Esophagus mucosa (tissue), 1 donor: ENCODE data around the gene CRMP1. TPM values are rescaled to one million over a fixed set of nuclear protein-coding genes. Genes with fewer than 3 reads are reported as not detected.
"Not testable (repeated sequence)": the region's sequence is repeated elsewhere in the genome, so short reads cannot be mapped to it uniquely, and the experiment has no call there.

ENCODE experiments used
- ATAC-seq: fragments of 200-7000 bp; cut with Tn5 transposase; one replicate; pipeline ENCODE4 v1.9.1; 2020
- total RNA-seq: library from RNA; stranded (reverse); gene quantifications from one replicate; pipeline ENCODE4 v1.2.4, GENCODE V29; 2023
- donor health status: DM: yes; HTN: yes; CAD: no.

Gene CRMP1
- total RNA-seq, 1 donor from 2014 or later: 1.8 TPM

- no peak for ATAC-seq
Observed at GRCh38 chr4:5854929-5855328, 38.0 kb downstream of the CRMP1 start.

DNA sequence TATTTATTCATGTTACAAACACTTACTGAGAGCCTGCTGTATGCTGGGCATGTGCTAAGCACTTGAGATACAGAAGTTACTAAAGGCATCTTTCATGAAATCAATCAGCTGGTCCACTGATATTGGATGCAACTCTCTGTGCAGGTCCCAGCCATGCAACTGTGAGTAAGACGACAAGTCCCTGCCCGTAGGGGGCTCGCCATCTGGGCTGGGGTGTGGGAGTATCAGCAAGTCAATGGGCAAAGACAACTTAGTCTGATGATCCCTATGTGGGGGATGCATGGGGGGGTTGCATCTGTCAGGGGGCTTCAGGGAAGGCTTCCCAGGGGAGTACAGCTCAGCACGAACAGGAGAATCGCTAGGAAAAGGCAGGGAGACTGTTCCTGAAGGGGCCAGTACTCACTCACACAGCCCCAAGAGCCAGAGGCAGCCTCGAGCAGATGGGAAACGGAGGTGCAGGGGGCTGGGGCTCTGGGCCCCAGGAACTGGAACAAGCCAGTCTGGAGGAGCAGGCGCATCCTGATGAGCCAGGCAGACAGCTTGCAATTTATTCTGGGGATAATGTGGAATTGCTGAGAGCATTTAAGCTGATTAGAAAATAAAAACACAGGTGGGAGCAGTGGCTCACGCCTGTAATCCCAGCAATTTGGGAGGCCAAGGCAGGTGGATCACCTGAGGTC lies 40.2 kb downstream of the CRMP1 start:
- ATAC-seq: no peak

GRCh38 chr4:5851637-5852301 lies 41.1 kb downstream of the CRMP1 start:
- ATAC-seq: no peak

GRCh38 chr4:5845035-5845905 lies 47.6 kb downstream of the CRMP1 start:
- no peak for ATAC-seq

- no peak for ATAC-seq
Observed at GRCh38 chr4:5843573-5844530, 49.0 kb downstream of the CRMP1 start.

DNA sequence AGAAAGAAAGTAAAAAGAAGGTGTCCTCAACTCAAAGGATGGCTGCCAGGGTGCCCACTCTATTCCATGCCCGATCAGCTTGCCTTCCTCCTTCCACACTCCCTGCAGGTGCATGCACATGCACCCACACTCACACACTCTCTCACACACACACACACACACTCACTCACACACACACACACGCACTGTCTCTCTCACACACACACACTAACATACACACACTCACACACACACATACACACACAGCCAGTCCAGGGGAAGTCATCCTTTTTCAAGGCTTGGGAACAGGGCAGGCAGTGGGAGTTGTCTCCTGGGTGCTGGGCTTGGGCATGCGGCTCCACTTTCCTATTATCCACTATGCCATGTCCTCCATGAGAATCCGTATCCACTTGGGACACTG lies 50.4 kb downstream of the CRMP1 start:
- no peak for ATAC-seq

- ATAC-seq: no peak
Observed at GRCh38 chr4:5839751-5840674, 52.9 kb downstream of the CRMP1 start.

DNA sequence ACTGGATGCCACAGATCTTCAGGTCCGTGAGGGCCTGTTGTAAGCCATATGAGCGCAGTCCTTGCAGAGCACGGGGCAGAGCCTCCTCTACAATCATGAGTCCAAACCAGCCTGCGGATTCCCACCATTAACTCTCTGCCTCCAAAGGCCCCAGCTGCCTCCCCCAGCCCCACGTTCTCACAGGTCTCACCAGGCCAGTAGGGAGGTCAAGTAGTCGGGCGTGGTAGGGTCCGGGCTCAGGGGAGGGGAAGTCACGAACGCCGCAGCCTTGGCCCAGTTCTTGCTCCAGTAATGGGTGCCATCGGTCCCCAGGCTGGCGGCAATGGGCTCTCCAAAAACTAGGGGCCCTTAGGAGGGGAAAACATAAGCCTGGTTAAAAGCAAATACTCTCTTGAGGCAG lies 53.6 kb downstream of the CRMP1 start:
- ATAC-seq: no peak

- ATAC-seq: not testable (repeated sequence)
Observed at GRCh38 chr4:5837483-5837882, 55.4 kb downstream of the CRMP1 start.

DNA sequence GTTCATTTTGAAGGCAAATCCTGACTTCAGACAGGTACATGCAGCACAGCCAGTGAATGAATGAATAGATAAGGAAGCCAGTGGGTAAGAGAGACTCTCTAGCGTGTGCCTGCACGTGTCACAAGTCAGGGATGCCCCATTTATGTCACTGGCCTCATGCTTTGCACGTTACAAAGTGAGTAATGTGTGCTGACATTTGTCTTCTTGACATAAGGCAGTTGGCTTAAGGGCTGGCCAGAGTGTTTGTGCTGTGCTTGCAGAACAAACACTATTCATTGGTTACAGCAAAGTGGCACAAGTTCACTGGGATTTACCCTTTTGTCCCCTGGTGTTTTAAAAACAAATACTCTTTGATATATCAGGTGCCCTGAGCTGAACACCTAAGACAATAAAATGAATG lies 55.9 kb downstream of the CRMP1 start:
- no peak for ATAC-seq

- ATAC-seq: no peak
Observed at GRCh38 chr4:5828005-5828391, 64.9 kb downstream of the CRMP1 start.

DNA sequence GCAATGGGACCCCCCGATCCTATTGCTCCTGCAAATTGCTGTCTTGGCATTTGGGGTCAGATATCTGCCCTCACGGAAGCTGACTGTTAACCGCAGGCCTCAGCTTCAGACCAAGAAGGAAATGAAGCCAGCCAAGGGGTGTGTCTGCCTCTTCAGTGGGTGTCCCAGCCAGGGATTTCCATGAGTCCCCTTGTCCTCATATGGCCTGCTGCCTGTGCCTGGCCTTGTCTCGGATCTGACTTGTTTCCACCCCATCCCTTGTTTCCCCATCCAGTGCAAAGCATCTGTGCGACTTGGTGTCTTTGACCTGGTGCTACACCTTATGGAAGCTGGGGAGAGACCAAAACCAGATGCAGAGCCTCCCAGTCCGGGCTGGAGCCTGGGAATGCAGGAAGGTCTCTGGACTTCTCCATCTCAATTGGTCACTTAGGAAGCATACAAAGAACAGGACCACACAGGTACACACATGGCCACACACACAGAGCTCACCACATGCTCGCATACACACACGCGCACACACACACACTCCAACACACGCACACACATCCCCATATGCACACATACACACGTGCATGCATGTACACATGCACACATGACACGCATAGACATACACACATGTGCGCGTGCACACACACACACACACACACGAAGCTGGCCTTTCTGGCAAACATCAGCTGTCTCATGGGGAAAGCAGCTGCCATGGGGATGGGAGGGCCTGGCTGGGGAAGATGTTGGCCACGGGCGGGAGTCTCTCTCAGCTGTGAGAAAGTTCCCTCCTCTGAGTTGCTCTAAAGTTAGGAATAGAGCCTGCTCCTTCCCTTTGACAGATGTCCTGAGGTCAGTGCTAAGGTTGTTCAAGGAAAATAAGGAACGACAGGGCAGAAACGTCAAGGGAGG lies 65.5 kb downstream of the CRMP1 start:
- ATAC-seq: no peak

- ATAC-seq: peak; percentile 7
Observed at GRCh38 chr4:5826437-5827107, 66.3 kb downstream of the CRMP1 start.

- no peak for ATAC-seq
Observed at GRCh38 chr4:5825321-5826041, 67.4 kb downstream of the CRMP1 start.

DNA sequence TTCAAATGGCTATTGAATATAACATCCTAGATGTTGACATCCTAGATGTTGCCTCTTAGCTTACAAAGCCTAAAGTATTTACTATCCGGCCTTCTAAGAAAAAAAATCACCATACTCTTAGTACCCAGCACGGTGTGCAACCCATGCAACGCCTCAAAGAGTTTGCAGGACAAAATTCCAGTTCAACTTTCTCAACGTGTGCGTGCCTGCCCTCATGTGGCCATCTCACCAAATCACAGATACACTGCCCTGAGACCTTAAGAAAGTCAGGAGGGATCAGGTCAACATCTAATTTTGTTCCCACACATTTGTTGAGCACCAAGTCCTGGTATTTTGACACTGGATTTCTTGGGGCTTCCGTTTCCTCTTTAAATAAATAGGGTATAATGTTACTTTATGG lies 68.3 kb downstream of the CRMP1 start:
- no peak for ATAC-seq

DNA sequence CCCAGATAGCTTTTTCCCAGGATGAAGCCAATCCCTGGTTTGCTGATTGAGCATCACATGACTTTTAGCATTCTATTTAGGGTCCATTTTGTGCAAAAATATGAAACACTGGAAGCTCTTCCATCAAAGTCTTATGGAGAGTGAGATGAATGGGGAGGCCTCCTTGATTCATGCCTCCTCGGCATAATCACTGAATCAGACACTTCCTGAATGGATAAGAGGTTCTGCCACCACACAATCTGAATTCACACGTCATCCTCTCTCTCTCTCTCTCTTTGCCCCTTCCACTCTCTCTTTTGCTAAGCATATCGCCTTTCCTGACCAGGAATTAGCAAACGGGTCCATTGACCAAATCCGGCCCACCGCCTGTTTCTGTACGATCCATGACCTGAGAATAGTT lies 68.7 kb downstream of the CRMP1 start:
- no peak for ATAC-seq

GRCh38 chr4:5823542-5824211 lies 69.2 kb downstream of the CRMP1 start:
- ATAC-seq: no peak

DNA sequence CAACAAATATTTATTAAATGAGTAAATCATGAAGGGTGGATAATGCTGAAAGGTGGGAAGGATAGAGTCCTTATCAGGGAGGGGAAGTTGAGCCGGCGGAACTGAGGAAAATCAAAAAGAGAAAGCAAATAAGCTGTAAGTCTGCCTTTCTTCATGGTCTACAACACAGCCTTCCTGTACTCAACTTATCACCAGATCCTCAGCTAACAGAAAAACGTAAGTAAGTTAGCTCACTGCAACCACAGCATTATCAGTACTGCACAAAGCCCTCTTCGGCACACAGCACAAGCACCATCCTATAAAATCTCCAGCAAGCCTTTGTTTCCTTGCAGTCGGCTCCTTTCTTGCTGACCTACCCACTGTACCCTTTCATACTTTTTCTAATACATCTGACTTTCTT lies 70.3 kb downstream of the CRMP1 start:
- ATAC-seq: no peak
